GOT3 (cell line): ENCODE results near the gene NFATC2.
"Not testable (repeated sequence)": the region's sequence is repeated elsewhere in the genome, so short reads cannot be mapped to it uniquely, and the experiment has no call there.

Experiments
- DNase-seq: peaks from one replicate; lab custom pipeline; 2025; ENCODE audit warnings: mixed read lengths; lab: John Stamatoyannopoulos, UW

Gene NFATC2

DNA sequence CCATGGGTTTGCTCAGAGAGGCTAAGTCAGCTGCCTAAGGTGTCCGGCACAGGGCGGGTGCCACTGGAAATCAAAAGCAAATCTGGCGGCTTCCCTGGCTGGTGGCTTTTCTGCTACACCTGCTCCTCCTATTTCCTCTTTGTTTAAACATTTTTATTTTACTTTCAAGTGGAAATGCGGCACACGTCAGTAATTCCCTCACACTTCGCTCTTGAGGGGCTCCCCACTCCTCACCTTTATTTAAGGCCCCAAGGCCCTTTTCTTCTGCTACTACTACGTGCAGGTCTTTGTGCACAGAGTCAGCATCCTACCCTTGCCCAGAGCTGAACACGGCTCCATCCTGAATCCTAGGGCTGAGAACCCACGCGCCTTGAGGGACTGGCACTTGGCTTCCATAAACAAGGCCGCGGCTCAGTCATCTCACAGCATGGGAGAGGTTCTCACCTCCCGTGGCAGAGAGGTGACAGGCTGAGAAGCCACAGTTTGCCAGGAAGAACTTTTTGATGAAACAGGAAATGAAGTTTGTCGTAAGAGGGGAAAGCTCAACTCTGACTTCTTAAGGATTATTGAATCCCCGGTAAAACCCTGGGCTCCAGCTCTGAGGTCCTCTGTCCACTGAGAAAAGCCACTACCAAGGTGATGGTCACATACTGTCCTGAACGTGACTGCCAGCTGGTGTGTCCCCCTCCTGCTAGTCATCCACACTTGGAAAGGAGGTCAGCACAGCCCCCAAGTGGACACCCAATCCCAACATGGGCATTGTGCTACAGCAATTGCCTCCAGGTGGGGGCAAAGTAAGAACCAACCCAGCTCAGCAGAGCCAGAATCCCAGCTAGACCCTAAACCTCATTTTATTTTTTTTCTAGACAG lies 48.0 kb downstream of the NFATC2 start:
- no peak for DNase-seq

DNA sequence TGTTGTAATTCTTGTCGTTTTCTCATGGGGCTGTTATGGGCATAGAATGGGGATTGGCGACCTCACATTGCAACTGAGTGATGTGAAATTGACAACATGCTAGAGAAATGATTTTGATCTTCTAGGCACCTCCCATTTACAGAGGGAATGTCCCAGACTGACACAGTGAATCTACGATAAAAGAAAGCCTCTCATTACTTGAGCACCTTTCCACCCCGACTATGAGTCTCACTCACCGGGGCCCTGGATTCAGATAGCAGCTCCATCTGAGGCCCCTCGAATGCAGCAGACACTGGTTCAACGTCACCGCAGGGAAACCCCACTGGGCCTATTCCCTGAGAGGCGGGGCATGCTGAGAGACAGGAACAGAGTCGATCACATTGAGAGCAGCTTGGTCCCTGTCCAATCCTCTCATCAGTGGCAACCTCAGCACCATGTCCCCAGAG lies 49.1 kb downstream of the NFATC2 start:
- DNase-seq: no peak

DNA sequence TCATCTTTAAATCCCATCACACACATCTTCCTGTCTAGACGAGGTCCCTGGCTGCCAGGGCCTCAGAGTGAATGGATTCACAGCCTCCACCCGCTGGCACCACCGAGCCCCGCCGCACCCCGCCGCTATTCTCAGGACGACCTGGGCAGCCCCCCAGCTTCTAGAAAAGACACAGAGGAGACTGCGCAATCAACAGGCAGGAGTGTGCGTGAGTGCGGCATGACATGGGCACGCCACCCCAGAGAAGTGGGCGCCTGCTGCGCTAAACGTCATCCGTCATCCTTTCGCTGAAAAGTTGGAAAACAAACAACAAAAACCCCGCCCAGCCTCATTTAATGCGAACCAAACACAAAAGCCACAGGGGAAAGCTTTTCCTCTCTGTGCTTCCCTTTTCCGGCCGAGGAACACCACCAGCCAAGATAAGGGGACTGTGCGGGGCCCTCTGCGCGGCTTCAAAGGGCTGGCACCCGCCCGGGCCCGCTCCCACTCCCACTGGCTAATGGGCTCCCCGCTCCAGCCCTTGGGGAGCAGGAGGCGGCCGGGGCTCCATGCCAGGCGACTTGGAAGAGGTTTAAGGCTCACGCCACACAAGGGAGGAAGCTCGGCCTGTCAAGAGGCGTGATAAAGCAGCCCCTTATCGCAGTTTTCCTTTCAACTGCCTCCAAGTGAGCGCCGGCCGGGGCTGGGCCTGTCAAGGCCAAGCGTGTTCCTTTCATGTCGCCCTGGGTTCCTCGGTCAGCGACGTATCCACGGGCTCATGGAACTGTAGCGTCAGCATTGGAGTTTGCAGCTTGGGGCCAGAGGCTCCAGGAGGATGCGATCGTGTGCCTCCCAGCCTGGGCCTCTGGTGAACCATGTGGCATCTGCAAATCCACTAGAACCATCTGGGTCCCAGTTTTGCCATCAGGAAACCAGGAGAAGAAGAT lies 50.1 kb downstream of the NFATC2 start:
- DNase-seq: no peak

GRCh38 chr20:51491393-51491792 lies 51.1 kb downstream of the NFATC2 start:
- no peak for DNase-seq

DNA sequence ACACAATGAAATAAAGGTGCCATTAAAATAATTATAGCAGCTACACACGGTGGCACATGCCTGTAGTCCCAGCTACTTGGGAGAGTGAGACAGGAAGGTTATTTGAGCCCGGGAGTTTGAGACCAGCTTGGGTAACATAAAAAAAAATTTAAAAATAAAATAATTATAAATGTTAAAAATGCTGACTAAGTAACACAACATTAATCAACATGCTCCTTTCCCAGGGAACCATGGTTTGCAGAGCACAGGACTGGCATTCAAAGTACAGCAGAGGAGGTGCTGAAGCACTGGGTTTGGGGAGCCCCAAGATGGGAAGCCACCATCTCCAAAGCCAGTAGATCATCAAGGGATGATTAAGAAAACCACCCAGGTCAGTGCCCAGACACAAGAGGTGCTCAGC lies 51.9 kb downstream of the NFATC2 start:
- no peak for DNase-seq

GRCh38 chr20:51489611-51490010 lies 52.9 kb downstream of the NFATC2 start:
- DNase-seq: no peak

- no peak for DNase-seq
These were observed 54.2 kb downstream of the NFATC2 start for GRCh38 chr20:51488331-51488730.

DNA sequence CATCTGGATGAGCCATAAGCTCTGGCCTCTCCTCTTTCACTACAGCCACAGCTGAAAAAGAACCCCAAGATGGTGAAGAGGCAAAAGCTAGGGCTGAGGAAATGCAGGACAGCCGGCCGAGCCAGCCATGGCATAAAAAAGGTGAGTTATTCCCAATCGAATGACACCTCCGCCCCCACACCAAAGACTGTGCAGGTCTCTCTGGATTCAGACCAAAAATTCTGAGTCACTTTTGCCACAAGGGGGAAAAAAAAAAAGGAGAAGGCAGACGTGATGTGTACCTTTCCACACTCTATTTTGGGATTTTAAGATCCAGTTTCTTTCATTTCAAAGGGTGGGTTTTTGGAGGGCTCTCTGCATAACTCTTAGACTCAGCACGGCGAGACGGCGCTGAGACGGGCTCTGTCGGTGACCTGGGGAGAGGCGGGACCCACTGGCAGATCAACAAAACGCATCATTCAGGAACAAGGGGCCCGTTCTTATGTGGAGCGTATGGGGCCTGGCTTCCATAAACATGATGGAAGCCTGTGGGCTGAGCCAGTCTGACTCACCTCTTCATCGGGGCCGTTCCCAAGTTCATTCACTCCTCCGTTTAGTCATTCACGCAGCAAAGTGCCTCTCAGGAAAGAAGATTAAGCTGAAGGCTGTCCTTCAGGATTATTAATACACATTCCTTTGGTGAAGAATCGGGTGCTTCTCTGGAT lies 54.8 kb downstream of the NFATC2 start:
- no peak for DNase-seq

GRCh38 chr20:51487076-51487475 lies 55.4 kb downstream of the NFATC2 start:
- DNase-seq: no peak

DNA sequence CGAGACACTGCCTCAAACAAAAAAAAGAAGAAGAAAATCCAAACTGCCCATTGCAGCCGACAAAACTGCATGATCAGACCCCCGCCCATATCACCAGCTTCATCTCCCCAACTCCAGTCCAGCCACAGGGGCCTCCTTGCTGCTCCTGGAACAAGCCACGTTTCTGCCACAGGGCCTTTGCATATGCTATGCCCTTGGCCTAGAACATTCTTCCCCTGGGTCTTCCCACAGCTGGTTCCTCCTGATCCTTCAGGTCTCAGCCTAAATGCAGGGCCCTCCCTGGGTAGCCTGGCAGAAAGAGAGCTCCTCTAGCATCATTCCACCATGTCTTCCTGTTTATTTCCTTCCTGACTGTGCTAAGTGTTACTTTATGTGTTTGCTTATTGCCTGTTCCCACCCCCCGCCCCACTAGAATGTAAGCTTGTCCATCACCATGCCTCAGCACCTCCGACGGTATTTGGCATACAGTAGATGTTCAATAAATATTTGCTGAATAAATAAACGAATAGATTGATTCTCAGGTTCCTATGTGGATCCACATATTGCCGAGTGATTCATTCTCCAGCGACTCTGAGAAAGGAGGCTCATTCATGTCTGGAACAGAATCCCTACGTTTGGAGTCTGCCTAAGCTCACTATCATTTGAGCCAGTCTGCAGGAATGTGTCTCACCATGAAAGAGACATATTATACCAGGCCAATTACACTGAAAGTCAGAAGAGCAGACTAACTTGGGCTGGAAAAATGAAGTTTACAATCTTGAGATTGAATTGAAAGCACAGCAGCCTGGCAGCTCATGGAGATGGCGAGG lies 56.1 kb downstream of the NFATC2 start:
- DNase-seq: no peak

DNA sequence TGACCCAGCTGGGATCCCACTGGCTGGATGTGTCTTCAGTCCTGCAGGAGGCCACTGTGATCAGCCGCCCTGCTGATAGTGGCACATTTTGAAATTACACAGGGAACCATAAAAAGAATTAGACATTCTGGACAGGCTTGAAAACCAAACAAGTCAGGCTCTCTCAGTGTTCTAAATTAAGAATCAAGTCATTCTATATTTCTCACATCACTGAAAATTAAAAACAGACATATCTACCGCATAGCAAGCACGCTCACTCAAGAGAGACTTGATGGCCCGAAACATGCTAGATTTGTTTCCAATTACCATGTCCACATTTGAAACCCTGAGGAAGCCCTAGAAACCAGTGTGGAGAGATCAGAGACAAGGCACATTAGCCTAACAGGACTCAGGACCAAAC lies 57.7 kb downstream of the NFATC2 start:
- DNase-seq: no peak

GRCh38 chr20:51484141-51484815 lies 58.2 kb downstream of the NFATC2 start:
- DNase-seq: no peak

DNA sequence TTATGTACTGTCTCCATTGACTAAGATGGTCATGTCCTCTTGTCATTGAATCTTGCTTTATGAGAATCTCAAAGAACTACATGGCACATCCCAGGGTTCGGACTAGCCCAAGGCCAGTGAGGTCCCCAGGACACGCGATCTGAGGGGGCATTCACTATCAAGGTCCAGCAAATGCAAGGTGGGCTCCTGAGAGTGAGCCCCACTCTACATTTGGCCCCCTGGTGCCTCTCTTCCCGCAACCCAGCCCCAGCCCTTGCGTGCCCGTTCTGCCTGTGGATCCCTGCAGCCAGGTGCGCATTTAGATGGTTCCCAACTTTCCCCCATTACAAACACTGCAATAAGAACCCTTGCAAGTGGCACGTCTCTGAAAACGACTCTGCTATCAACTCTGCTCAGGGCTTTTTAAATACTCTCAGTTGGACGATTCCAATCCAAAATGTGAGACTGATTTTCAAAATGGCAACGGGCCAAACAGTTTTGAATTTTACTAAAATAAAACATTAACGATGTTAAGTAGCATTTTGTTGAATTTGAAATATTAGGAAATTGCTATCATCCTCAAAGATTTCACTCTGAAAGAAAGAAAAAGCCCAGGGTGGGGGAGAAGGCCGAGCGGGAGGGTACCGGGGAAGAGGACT lies 59.6 kb downstream of the NFATC2 start:
- DNase-seq: no peak

GRCh38 chr20:51481341-51481914 lies 61.1 kb downstream of the NFATC2 start:
- DNase-seq: no peak

GRCh38 chr20:51480507-51481270 lies 61.8 kb downstream of the NFATC2 start:
- DNase-seq: no peak

- not testable (repeated sequence) for DNase-seq
These were observed 66.4 kb downstream of the NFATC2 start for GRCh38 chr20:51476106-51476505.

DNA sequence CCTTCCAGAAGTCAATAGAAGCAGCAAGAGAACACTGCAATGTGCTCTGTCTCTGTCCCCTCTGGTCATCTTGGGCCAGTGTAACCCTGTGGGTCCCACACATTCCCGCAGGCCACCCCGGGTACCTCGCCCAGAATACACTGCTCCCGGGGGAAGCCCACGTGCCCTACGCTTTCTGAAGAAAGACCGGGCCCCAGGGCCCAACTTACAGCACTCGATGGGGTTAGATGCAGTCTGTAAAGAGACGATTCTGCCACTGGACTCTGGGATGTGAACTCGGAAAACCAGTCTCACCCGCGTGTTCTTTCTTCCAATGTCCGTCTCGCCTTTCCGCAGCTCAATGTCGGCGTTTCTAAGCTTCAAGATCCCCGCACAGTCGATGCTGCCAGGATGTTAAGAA lies 68.7 kb downstream of the NFATC2 start:
- no peak for DNase-seq

GRCh38 chr20:51473256-51473655 lies 69.3 kb downstream of the NFATC2 start:
- DNase-seq: no peak

DNA sequence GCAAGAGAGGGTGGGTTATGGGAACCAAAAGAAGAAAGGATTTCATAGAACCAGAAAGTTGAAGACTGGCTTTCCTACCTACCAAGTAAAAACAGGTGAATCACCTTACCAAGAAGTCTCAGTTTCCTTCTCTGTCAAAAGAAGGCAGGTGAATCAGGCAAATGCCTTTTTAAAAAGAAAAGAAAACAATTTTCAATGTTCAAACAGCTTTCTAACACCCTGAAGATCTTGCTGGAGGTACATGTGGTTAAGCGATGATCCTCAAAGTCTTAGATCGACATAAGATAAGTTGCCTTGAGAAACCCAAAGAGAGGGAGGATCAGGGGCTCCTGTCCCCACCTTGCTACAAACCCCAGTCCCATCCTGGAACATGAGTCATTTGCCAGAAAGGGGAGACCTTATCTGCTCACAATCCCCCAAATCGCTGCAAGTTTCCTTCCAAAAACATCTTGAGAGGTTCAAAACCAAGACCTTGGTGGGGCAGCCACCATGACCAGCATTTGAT lies 71.6 kb downstream of the NFATC2 start:
- no peak for DNase-seq
